Stimulated activated CD4-positive, alpha-beta T cell treated with anti-CD3 and anti-CD28 coated beads, Interleukin-1b, Interleukin-23, amount 100 ng/mL, for 48 hours (primary cell): Measurements from ENCODE around the gene STARD10.
A peak's percentile ranks its signal among the peaks of the same experiment; 100 is the strongest.

Experiments
- DNase-seq: peaks from one replicate; pipeline ENCODE4 v3.0.0-alpha.2; 2020

The STARD10 gene

GRCh38 chr11:72759468-72759985 is 34.3 kb downstream of the STARD10 start:
- no peak for DNase-seq

- no peak for DNase-seq
Observed at GRCh38 chr11:72758690-72759389, 35.0 kb downstream of the STARD10 start.

GRCh38 chr11:72758304-72758689 is 35.5 kb downstream of the STARD10 start:
- no peak for DNase-seq

- DNase-seq = no peak
Observed at GRCh38 chr11:72755713-72756285, 38.0 kb downstream of the STARD10 start.

- DNase-seq = no peak
Observed at GRCh38 chr11:72754544-72755155, 39.2 kb downstream of the STARD10 start.

GRCh38 chr11:72754149-72754543 is 39.7 kb downstream of the STARD10 start:
- DNase-seq = no peak

GRCh38 chr11:72753341-72754148 is 40.3 kb downstream of the STARD10 start:
- no peak for DNase-seq

- peak; percentile 61 for DNase-seq
Observed at GRCh38 chr11:72752088-72752914, 41.5 kb downstream of the STARD10 start, which contains the start of gene ARAP1. TSS of gene ARAP1 (minus strand) at chr11:72752408. CDS start at chr11:72727128, 25,280 bp downstream.

GRCh38 chr11:72751116-72752087 is 42.4 kb downstream of the STARD10 start:
- no peak for DNase-seq

- DNase-seq = no peak
Observed at GRCh38 chr11:72750556-72751115, 43.2 kb downstream of the STARD10 start.

- no peak for DNase-seq
Observed at GRCh38 chr11:72750086-72750485, 43.8 kb downstream of the STARD10 start.

GRCh38 chr11:72747289-72747855 is 46.5 kb downstream of the STARD10 start:
- DNase-seq = no peak

- DNase-seq = no peak
Observed at GRCh38 chr11:72746821-72747220, 47.0 kb downstream of the STARD10 start.

GRCh38 chr11:72745925-72746550 is 47.8 kb downstream of the STARD10 start:
- no peak for DNase-seq

GRCh38 chr11:72745511-72745910 is 48.3 kb downstream of the STARD10 start:
- no peak for DNase-seq

GRCh38 chr11:72744474-72744873 is 49.4 kb downstream of the STARD10 start:
- DNase-seq = no peak

GRCh38 chr11:72743321-72744221 is 50.3 kb downstream of the STARD10 start:
- DNase-seq = no peak

- no peak for DNase-seq
Observed at GRCh38 chr11:72742513-72743320, 51.1 kb downstream of the STARD10 start.
